Right atrium auricular region (tissue), 2 donors: ENCODE results near the gene IFITM1. TPM values are rescaled to one million over a fixed set of nuclear protein-coding genes. Genes with fewer than 3 reads are reported as not detected.
"Not testable (repeated sequence)": the region's sequence is repeated elsewhere in the genome, so short reads cannot be mapped to it uniquely, and the experiment has no call there.

Source experiments
- DNase-seq: peaks from one replicate; pipeline ENCODE4 v3.0.0-alpha.2; 2019; ENCODE audit warnings: low spot score
- H3K27ac ChIP-seq, 2 donors: fragments of 200-600 bp; sonication (generic); 1 replicate in 1 of 2; 2 replicates in 1 of 2; pipeline ENCODE4 v1.5.1; 2016 to 2019
- H3K27me3 ChIP-seq, 2 donors: fragments of 200-600 bp; sonication (generic); one replicate each; pipeline versions ENCODE4 v1.5.1 to v1.6.0; 2017 to 2019
- H3K36me3 ChIP-seq: fragments of 200-600 bp; sonication (generic); one replicate; pipeline ENCODE4 v1.5.1; 2016
- H3K4me1 ChIP-seq, 2 donors: fragments of 200-600 bp; sonication (generic); one replicate each; pipeline versions ENCODE4 v1.5.1 to v1.6.0; 2017 to 2019
- H3K4me3 ChIP-seq, 2 donors: fragments of 200-600 bp; sonication (generic); 1 replicate in 1 of 2; 2 replicates in 1 of 2; pipeline ENCODE4 v1.5.1; 2017 to 2019; ENCODE audit warnings: mild to moderate bottlenecking in 1 of 2, moderate library complexity in 1 of 2
- H3K9me3 ChIP-seq, 2 donors: fragments of 200-600 bp; sonication (generic); one replicate each; pipeline ENCODE4 v1.5.1; 2019
- total RNA-seq, 2 donors: library from RNA; depleted of rRNA; stranded (reverse); fragments of >200 nt; gene quantifications; one replicate each; pipeline ENCODE4 v1.1.0, GENCODE V29; 2016
- TF ChIP-seq, protein P1 (sequence below), 2 donors: fragments of 200-600 bp; sonication (generic); IDR thresholded peaks; one replicate each; pipeline ENCODE4 v1.5.1; 2019; ENCODE audit warnings: antibody characterized with exemption in 2 of 2

Gene IFITM1
- total RNA-seq, 2 donors from 2014 or later, result 82.3 to 241 TPM

DNA sequence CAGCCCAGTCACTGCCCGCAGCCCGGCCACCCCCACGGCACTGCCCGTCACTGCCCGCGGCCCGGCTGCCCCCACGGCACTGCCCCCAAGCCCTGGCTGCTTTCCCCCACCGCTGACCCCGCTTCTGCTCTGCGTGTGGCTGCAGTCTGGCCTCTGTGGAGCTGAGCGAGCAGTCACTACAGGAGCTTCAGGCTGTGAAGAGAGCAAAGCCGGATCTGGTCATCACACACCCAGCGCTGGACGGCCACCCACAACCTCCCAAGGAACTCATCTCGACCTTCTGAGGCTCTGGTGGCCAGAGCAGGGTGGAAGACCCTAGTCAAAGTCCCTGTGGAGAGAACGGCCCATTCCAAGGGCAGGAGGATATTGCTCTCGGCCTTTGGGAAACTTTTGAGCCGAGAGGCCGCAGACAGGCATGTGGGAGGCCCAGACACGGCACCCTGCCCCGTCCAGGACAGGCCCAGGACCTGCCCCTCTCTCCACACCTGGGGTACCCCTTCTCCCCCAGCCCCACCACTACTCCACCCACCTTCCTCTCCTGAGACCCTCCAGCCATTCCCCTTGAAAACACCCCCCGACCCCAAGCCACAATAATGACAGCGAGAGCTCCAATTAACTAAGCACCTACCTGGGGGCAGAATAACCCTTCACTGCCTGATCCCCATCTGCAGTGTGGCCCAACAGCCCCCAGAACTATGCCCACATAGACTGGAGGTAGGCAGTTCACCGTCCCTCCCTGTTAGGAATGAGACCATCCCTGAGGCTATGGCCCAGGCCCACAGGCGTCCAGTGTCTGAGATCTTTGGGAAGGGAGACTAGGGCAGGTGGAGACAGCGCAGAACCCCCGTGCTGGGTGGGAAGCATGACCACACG lies 28.6 kb upstream of the IFITM1 start:
- Histone ChIP-seq H3K4me3 (no peak overlapping the region), H3K27me3 (peaks cover 18 to 25% of the 10 kb centered on the region in 2 donors)
- no peak for DNase-seq

DNA sequence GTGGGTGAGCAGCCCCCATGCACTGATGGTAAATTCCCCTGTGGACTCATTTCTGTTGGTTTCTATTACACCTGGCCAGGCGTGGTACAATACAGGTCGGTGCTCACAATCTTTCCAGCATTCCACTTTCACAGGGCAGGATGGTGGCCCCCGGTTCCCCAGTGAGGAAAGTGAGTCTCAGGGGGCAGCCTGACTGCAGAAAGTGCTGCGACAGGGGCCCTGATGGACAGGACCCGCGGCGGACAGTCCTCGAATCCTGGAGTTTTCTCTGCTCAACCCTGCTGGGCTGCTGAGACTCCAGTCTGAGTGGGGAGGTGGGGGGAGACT lies 28.0 kb upstream of the IFITM1 start:
- H3K27me3 ChIP-seq, result peaks cover 15 to 19% of the 10 kb centered on the region in 2 donors
- peaks cover 0 to 23% of the 10 kb centered on the region in 2 donors for H3K4me1 ChIP-seq
- H3K4me3 ChIP-seq, result no peak overlapping the region
- TF ChIP-seq, protein P1, sequence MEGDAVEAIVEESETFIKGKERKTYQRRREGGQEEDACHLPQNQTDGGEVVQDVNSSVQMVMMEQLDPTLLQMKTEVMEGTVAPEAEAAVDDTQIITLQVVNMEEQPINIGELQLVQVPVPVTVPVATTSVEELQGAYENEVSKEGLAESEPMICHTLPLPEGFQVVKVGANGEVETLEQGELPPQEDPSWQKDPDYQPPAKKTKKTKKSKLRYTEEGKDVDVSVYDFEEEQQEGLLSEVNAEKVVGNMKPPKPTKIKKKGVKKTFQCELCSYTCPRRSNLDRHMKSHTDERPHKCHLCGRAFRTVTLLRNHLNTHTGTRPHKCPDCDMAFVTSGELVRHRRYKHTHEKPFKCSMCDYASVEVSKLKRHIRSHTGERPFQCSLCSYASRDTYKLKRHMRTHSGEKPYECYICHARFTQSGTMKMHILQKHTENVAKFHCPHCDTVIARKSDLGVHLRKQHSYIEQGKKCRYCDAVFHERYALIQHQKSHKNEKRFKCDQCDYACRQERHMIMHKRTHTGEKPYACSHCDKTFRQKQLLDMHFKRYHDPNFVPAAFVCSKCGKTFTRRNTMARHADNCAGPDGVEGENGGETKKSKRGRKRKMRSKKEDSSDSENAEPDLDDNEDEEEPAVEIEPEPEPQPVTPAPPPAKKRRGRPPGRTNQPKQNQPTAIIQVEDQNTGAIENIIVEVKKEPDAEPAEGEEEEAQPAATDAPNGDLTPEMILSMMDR (IDR thresholded peaks at IDR 0.05), result no peak
- no peak for DNase-seq
- H3K27ac ChIP-seq, result no peak overlapping the region
- H3K9me3 ChIP-seq, result no peaks in the 10 kb centered on the region
- no peaks in the 10 kb centered on the region for H3K36me3 ChIP-seq

More for the DNA sequence above, 28.6 kb upstream of the IFITM1 start:
- peaks cover 0 to 29% of the 10 kb centered on the region in 2 donors for H3K4me1 ChIP-seq
- TF ChIP-seq, protein P1 (IDR thresholded peaks at IDR 0.05), result no peak
- no peak overlapping the region for H3K27ac ChIP-seq
- H3K36me3 ChIP-seq, result no peaks in the 10 kb centered on the region
- H3K9me3 ChIP-seq, result no peaks in the 10 kb centered on the region

DNA sequence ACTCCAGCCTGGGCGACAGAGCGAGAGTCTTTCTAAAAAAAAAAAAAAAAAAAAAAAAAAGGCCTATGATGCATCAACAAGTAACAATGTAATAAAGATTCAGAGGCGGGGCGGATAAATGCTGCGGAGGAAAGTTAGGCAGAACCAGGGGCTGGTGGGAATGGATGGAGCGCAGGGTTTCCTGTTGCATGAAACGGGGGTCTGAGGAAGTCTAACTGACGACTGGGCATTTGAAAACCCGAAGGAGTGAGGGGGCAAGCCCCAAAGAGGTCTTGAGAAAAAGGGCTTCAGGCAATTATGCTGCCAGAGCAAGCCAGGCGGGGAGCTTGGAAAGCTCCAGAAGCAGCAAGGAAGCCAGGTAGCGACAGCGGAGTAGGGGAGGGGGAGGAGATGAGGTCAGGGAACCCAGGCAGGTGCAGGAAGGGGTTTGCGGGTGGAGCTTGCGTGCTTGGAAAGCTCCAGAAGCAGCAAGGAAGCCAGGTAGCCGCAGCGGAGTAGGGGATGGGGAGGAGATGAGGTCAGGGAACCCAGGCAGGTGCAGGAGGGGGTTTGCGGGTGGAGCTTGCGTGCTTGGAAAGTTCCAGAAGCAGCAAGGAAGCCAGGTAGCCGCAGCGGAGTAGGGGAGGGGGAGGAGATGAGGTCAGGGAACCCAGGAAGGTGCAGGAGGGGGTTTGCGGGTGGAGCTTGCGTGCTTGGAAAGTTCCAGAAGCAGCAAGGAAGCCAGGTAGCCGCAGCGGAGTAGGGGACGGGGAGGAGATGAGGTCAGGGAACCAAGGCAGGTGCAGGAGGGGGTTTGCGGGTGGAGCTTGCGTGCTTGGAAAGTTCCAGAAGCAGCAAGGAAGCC lies 26.6 kb upstream of the IFITM1 start:
- DNase-seq, H3K36me3 ChIP-seq, H3K4me3 ChIP-seq, H3K27ac ChIP-seq, H3K9me3 ChIP-seq, H3K27me3 ChIP-seq: not testable (repeated sequence)
- peaks cover 0 to 23% of the 10 kb centered on the region in 2 donors for H3K4me1 ChIP-seq

DNA sequence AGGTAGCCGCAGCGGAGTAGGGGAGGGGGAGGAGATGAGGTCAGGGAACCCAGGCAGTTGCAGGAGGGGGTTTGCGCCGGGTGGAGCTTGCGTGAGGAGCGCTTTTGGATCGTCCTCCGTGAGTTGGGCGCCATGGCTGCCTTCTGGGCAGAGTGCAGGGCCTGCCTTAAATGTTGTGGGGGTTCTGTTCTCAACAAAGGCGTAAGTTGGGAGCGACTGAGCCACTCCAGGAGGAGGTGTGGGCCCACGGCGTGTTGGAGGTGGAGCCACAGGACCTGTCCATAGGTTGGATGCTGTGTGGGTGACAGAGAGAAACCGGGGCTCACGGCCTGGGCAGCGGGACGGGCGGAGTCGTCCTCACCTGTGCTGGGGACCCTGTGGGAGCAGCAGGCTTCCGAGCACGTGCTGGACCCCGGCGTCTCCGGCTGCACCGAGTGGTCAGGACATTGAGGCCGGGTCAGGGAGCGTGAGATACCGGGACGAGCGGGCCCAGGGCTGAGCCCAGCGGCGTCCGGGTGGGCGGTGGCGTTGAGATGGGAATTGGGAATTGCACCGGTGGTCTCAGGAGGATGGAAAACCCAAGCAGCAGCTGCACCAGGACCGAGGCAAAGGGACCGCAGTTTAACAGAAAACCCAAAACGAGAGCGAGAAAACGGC lies 25.9 kb upstream of the IFITM1 start:
- DNase-seq, result no peak
- TF ChIP-seq, protein P1 (IDR thresholded peaks at IDR 0.05), result no peak
- Histone ChIP-seq H3K36me3 (no peaks in the 10 kb centered on the region), H3K4me3 (peak overlapping the region; percentile 62 to 79), H3K9me3 (no peaks in the 10 kb centered on the region), H3K27ac (peak overlapping the region in 1 of 2 donors; percentile 68), H3K27me3 (peaks cover 0 to under 1% of the 10 kb centered on the region in 2 donors), H3K4me1 (peaks cover 0 to 23% of the 10 kb centered on the region in 2 donors)

DNA sequence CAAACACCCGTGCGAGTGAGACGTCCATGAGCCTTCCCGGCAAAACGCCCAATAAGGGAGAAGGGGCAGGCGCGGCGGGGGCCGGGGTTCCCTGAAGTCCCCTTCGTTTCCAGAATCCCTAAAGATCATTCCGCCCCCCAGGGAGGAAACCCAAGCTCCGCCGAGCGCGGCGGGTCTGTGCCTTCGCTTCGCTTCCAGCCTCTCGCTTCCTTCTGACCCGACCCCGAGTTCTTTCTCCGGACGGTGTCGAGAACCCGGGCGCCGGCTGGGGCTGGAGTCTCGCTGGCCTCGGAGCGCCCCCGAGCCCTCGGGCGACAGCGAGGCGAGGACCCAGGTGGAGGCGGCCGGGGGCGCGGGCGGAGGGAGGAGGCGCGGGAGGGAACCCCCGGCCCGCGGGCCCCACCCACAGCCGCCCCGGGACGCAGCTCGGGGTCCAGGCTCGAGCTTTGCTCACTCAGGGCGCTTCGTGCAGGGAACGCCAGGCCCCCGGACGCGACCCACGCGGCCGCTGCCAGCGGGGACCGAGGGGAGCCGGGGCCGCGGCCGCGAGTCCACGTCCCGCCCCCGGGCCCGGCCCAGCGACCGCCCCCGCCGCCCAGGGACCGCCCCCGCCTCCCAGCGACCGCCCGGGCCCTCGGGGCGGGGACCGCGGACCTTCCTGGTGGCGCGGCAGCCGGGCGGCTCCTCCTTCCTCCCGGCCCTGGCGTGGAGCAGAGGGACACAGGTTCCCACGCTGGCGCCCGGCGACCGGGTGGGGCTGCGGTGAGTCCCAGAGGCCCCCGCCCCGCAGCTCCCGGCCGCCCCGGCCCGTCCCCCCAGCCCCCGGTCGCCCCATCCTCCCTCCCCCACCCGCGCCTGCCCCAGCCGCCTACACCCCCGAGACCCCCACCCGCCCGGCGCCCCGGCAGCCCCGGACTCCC lies 25.1 kb upstream of the IFITM1 start, which contains the start of gene PGGHG:
Gene PGGHG, plus strand, starts transcription at position 649 of the 920 bp plus-strand sequence. CDS start 691 bp downstream, outside the sequence.
- Histone ChIP-seq H3K9me3 (no peaks in the 10 kb centered on the region), H3K27me3 (no peaks in the 10 kb centered on the region), H3K4me1 (peaks cover 0 to 23% of the 10 kb centered on the region in 2 donors), H3K36me3 (no peaks in the 10 kb centered on the region), H3K27ac (peak within 1 kb of the TSS; percentile 65 to 68), H3K4me3 (peak within 1 kb of the TSS; percentile 62 to 79)
- TF ChIP-seq, protein P1 (IDR thresholded peaks at IDR 0.05), result no peak
- no peak for DNase-seq
